Glomerular visceral epithelial cell (primary cell): ENCODE data around the gene RPL22L1.
"Not testable (repeated sequence)": the region's sequence is repeated elsewhere in the genome, so short reads cannot be mapped to it uniquely, and the experiment has no call there.

Experiments used
- DNase-seq: peaks from one replicate; pipeline ENCODE4 v3.0.0-alpha.2; 2016; ENCODE audit errors: extremely low spot score

Gene RPL22L1

GRCh38 chr3:170829546-170830272 lies 40.3 kb downstream of the RPL22L1 start:
- no peak for DNase-seq

- no peak for DNase-seq
Observed at GRCh38 chr3:170826047-170826446, 43.9 kb downstream of the RPL22L1 start.

- not testable (repeated sequence) for DNase-seq
Observed at GRCh38 chr3:170823562-170823961, 46.4 kb downstream of the RPL22L1 start.

GRCh38 chr3:170818325-170818724 lies 51.7 kb downstream of the RPL22L1 start:
- not testable (repeated sequence) for DNase-seq

- DNase-seq = not testable (repeated sequence)
Observed at GRCh38 chr3:170817471-170817870, 52.5 kb downstream of the RPL22L1 start.

- DNase-seq = no peak
Observed at GRCh38 chr3:170816841-170817240, 53.2 kb downstream of the RPL22L1 start.

- DNase-seq = no peak
Observed at GRCh38 chr3:170816341-170816740, 53.7 kb downstream of the RPL22L1 start.

- no peak for DNase-seq
Observed at GRCh38 chr3:170815936-170816335, 54.1 kb downstream of the RPL22L1 start.

- peak; percentile 17 for DNase-seq
Observed at GRCh38 chr3:170815340-170815739, 54.7 kb downstream of the RPL22L1 start.
